ENCODE data around the gene PPFIA2.

Gene PPFIA2

GRCh38 chr12:81221681-81222080 lies 537.5 kb downstream of the PPFIA2 start:
- ATAC-seq = no peak
- TF ChIP-seq PATZ1 (CRISPR knock-in tag; IDR thresholded peaks at IDR 0.05; ENCODE audit: borderline replicate concordance) (no peak), CREB5 (CRISPR knock-in tag; IDR thresholded peaks at IDR 0.05; ENCODE audit: low read depth) (no peak), ESRRG (CRISPR knock-in tag; IDR thresholded peaks at IDR 0.05) (no peak), CSDC2 (CRISPR knock-in tag; IDR thresholded peaks at IDR 0.05) (no peak), SNAI2 (CRISPR knock-in tag; IDR thresholded peaks at IDR 0.05) (no peak), ISL1 (CRISPR knock-in tag; IDR thresholded peaks at IDR 0.05) (no peak), ZNF565 (CRISPR knock-in tag; conservative IDR thresholded peaks at IDR 0.05; ENCODE audit: low read depth) (no peak), TSHZ2 (CRISPR knock-in tag; IDR thresholded peaks at IDR 0.05) (no peak)

GRCh38 chr12:81216739-81217138 lies 542.4 kb downstream of the PPFIA2 start:
- TF ChIP-seq ZNF8 (CRISPR knock-in tag; IDR thresholded peaks at IDR 0.05) (no peak), ARNTL (CRISPR knock-in tag; IDR thresholded peaks at IDR 0.05; ENCODE audit: borderline replicate concordance, low read depth) (no peak), RARB (CRISPR knock-in tag; IDR thresholded peaks at IDR 0.05) (no peak), CSDC2 (CRISPR knock-in tag; IDR thresholded peaks at IDR 0.05) (no peak), PATZ1 (CRISPR knock-in tag; IDR thresholded peaks at IDR 0.05; ENCODE audit: borderline replicate concordance) (no peak), CREB5 (CRISPR knock-in tag; IDR thresholded peaks at IDR 0.05; ENCODE audit: low read depth) (no peak), TCF4 (CRISPR knock-in tag; IDR thresholded peaks at IDR 0.05; ENCODE audit: borderline replicate concordance) (no peak), TOX (CRISPR knock-in tag; IDR thresholded peaks at IDR 0.05; ENCODE audit: borderline replicate concordance) (no peak), ESRRG (CRISPR knock-in tag; IDR thresholded peaks at IDR 0.05) (no peak), POU6F1 (CRISPR knock-in tag; IDR thresholded peaks at IDR 0.05; ENCODE audit: borderline replicate concordance, low read depth) (no peak), BACH2 (CRISPR knock-in tag; IDR thresholded peaks at IDR 0.05; ENCODE audit: borderline replicate concordance) (no peak), CSRNP3 (CRISPR knock-in tag; IDR thresholded peaks at IDR 0.05) (no peak), GLIS3 (CRISPR knock-in tag; IDR thresholded peaks at IDR 0.05) (no peak), ISL1 (CRISPR knock-in tag; IDR thresholded peaks at IDR 0.05) (no peak), ZNF70 (CRISPR knock-in tag; IDR thresholded peaks at IDR 0.05) (no peak), SNAI2 (CRISPR knock-in tag; IDR thresholded peaks at IDR 0.05) (no peak), ZFP3 (CRISPR knock-in tag; IDR thresholded peaks at IDR 0.05) (no peak), ZFP30 (CRISPR knock-in tag; IDR thresholded peaks at IDR 0.05) (no peak)
- no peak for ATAC-seq
